GM23248 (cell line): ENCODE data around the gene DDB1. TPM values are rescaled to one million over a fixed set of nuclear protein-coding genes. Genes with fewer than 3 reads are reported as not detected.

Experiments used
- polyA plus RNA-seq: library from polyadenylated mRNA; unstranded; fragments of >200 nt; fragmentation: Nextera tagmentation; extraction: Ambion mirVana; gene quantifications from 2 replicates; pipeline ENCODE4 v1.2.1, GENCODE V29; 2016
- total RNA-seq: library from RNA; depleted of rRNA; stranded (reverse); fragments of >200 nt; shearing (Covaris generic); gene quantifications from 2 replicates; pipeline ENCODE4 v1.2.3, GENCODE V29; 2014; rRNA removed

Gene DDB1
- total and polyA plus RNA-seq, 2 experiments from 2014 or later = 160 to 252 TPM

Other genes with a start within 250 kb of the DDB1 start
- not detected in 2 replicates for gene CD5, start 230.6 kb downstream of the DDB1 start, total RNA-seq
- gene CD5, start 230.6 kb downstream of the DDB1 start, polyA plus RNA-seq = not detected in 2 replicates
- 13.4 and 18.7 TPM in 2 replicates for gene VPS37C, start 171.7 kb downstream of the DDB1 start, total RNA-seq
- gene VPS37C, start 171.7 kb downstream of the DDB1 start, polyA plus RNA-seq = 12.1 and 13.1 TPM in 2 replicates
- gene PGA3, start 129.6 kb downstream of the DDB1 start, total RNA-seq = not detected in 2 replicates
- gene PGA3, start 129.6 kb downstream of the DDB1 start, polyA plus RNA-seq = 0.29 TPM in 1 of 2 replicates, not detected in the other
- not detected in 2 replicates for gene PGA4, start 110.8 kb downstream of the DDB1 start, total RNA-seq
- gene PGA4, start 110.8 kb downstream of the DDB1 start, polyA plus RNA-seq = 0.31 TPM in 1 of 2 replicates, not detected in the other
- gene PGA5, start 91.9 kb downstream of the DDB1 start, total RNA-seq = not detected in 2 replicates
- not detected in 2 replicates for gene PGA5, start 91.9 kb downstream of the DDB1 start, polyA plus RNA-seq
- 0.76 and 1.1 TPM in 2 replicates for gene VWCE, start 37.8 kb downstream of the DDB1 start, total RNA-seq
- gene VWCE, start 37.8 kb downstream of the DDB1 start, polyA plus RNA-seq = 0.61 and 0.70 TPM in 2 replicates
- 44.3 and 44.6 TPM in 2 replicates for gene TKFC, start 123 bp upstream of the DDB1 start, total RNA-seq
- 35.3 and 39.8 TPM in 2 replicates for gene TKFC, start 123 bp upstream of the DDB1 start, polyA plus RNA-seq
- 38.4 and 49.0 TPM in 2 replicates for gene CYB561A3, start 28.8 kb upstream of the DDB1 start, total RNA-seq
- 42.9 and 52.3 TPM in 2 replicates for gene CYB561A3, start 28.8 kb upstream of the DDB1 start, polyA plus RNA-seq
- gene TMEM138, start 29.3 kb upstream of the DDB1 start, total RNA-seq = 19.0 and 21.5 TPM in 2 replicates
- 48.3 and 50.2 TPM in 2 replicates for gene TMEM138, start 29.3 kb upstream of the DDB1 start, polyA plus RNA-seq
- 23.2 and 33.9 TPM in 2 replicates for gene TMEM216, start 59.5 kb upstream of the DDB1 start, total RNA-seq
- gene TMEM216, start 59.5 kb upstream of the DDB1 start, polyA plus RNA-seq = 20.7 and 23.1 TPM in 2 replicates
- 27.1 and 31.2 TPM in 2 replicates for gene CPSF7, start 96.9 kb upstream of the DDB1 start, total RNA-seq
- 38.2 and 42.3 TPM in 2 replicates for gene CPSF7, start 96.9 kb upstream of the DDB1 start, polyA plus RNA-seq
- gene SDHAF2, start 97.0 kb upstream of the DDB1 start, total RNA-seq = 19.5 and 32.5 TPM in 2 replicates
- 59.5 and 60.6 TPM in 2 replicates for gene SDHAF2, start 97.0 kb upstream of the DDB1 start, polyA plus RNA-seq
- gene LRRC10B, start 175.6 kb upstream of the DDB1 start, total RNA-seq = 0.43 TPM in 1 of 2 replicates, not detected in the other
- not detected in 2 replicates for gene LRRC10B, start 175.6 kb upstream of the DDB1 start, polyA plus RNA-seq
- gene SYT7, start 248.0 kb upstream of the DDB1 start, total RNA-seq = 1.5 and 1.9 TPM in 2 replicates
- 0.40 and 0.72 TPM in 2 replicates for gene SYT7, start 248.0 kb upstream of the DDB1 start, polyA plus RNA-seq